HG02759 (cell line): ENCODE results near the gene CCN2.
"Not testable (repeated sequence)": the region's sequence is repeated elsewhere in the genome, so short reads cannot be mapped to it uniquely, and the experiment has no call there.

Experiments used
- ATAC-seq: cut with Tn5 transposase; IDR thresholded peaks from one replicate; pipeline ENCODE4 v1.9.1; 2021; ENCODE audit warnings: mild to moderate bottlenecking, moderate library complexity; ENCODE audit not compliant: unreplicated experiment

The CCN2 gene

GRCh38 chr6:131911951-131912350, 39.2 kb downstream of the CCN2 start:
- no peak for ATAC-seq

DNA sequence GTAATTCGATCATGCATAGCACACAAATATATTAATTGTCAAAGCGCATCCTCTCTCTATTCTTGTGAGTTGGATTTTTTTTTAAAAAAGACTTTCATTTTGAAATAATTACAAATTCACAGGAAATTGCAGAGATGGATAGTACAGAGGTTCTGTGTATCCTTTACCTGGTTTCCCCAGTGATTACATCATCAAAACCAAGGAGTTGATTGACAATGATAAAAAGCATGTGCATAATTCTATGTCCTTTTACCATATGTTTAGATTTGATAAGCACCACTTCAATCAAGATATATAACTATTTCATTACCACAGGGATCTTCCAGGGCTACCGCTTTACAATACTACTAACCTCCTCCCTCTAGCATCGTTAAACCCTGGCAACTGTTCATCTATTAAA, 40.2 kb downstream of the CCN2 start:
- no peak for ATAC-seq

DNA sequence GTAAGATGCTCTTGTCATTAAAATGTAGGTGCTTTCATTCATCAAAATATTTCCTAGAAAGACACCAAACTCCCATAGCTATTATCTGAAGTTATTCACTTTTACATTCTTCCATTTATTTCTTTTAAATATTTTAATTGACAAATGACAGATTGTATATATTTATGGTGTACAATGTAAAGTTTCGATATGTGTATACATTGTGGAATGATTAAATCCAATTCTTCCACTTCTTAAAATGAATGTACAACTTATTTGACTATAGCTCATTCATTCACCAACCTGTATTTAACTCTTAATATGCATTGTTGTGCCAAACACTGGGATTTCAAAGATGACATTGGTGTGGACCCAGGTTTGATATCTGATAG, 41.0 kb downstream of the CCN2 start:
- no peak for ATAC-seq

DNA sequence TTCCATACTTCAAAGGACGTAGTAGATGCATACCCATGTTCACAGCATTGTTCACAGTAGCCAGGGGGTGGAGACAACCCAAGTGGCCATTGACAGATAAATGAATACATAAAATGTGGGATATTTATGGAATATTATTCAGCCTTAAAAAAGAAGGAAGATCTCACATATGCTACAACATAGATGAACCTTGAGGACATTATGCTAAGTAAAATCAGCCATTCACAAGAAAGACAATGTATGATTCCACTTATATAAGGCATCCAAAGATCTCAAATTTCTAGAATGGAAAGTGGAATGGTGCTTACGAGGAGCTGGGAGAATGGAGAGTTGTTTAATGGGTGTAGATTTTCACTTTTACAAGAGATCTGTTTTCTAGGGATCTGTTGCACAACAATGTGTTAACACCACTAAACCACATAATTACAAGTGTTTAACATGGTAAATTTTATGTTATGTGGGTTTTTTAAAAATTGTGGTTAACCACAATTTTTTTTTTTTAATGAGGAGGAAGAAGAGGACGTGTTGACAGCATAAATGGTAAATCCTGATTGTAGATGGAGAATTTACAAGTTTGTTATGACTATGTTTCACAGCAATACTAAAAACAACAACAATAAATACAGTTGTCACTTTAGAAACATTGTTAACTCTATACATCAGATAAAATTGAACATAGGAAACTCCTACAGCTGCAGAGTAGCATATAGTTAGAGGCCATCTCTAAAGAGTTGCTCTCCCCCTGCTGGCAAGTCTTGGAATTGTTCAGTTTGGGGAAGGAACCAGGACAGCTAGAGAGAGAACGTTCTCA, 41.6 kb downstream of the CCN2 start:
- ATAC-seq: peak; percentile 98

DNA sequence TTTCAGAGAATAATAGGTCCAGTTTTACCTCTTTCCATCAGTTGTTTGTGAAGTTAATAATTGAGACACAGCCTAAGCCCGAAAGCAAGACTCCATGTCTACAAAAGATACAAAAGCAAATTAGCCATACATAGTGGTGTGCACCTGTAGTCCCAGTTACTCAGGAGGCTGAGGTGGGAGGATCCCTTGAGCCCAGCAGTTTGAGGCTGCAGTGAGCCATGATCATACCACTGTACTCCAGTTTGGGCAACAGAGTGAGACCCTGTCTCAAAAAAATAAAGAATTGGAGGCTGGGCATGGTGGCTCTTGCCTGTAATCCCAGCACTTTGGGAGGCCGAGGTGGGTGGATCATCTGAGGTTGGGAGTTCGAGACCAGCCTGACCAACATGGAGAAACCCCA, 42.4 kb downstream of the CCN2 start:
- ATAC-seq: not testable (repeated sequence)

- not testable (repeated sequence) for ATAC-seq
Observed at GRCh38 chr6:131903734-131904133, 47.4 kb downstream of the CCN2 start.

- ATAC-seq: not testable (repeated sequence)
Observed at GRCh38 chr6:131901326-131901873, 49.8 kb downstream of the CCN2 start.

DNA sequence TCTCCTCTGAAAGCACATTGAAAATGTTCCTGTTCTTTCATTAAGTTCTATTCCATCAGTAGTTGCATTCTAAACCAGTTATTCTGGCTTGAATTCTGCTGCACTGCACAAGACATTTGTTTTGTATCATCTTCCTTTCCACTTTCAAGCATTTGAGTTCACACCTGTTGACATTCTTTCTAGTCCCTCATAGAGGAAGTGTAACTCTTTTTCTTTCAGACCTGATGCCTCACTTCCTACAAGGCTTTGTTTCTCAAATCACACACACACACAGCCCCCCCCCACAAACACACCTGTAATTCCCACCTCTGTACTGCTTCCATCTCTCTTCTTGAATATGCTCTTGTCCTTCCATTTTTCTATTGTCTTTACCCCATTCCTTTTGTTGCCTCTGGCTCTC, 50.9 kb downstream of the CCN2 start:
- no peak for ATAC-seq

DNA sequence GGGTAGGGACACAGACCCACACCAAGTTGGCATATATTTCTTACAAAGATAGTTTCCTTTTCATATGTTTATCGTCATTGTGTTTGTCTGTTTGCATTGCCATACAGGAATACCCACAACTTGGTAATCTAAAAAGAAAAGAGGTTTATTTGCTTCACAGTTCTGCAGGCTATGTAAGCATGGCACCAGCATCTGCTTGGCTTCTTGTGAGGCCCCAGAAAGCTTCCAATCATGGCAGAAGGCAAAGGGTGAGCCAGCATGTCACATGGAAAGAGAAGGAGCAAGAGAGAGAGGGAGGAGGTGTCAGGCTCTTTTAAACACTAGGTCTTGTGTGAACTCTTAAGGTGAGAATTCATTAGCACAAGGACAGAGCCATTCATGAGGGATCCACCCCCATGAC, 52.5 kb downstream of the CCN2 start:
- no peak for ATAC-seq
